ENCODE data around the gene FZD10. TPM values are rescaled to one million over a fixed set of nuclear protein-coding genes. Genes with fewer than 3 reads are reported as not detected.

FZD10 gene
- total and polyA plus RNA-seq, 2 of the 4 experiments (the other 2 are of a cell fraction): not detected

GRCh38 chr12:130136509-130137039, 25.7 kb upstream of the FZD10 start:
- dilution Hi-C loops (cut with HindIII; ENCODE audit: low sequenced_read_pairs, unreplicated experiment): no loop called here
- no peaks in the 10 kb centered on the region for H3K4me1 ChIP-seq (ENCODE audit: control insufficient read depth, insufficient read depth, low read length)
- H4K5ac ChIP-seq (ENCODE audit: low read depth, low read length): no peak overlapping the region
- H3K56ac ChIP-seq (ENCODE audit: extremely low read depth, insufficient read depth, low read length): no peak overlapping the region
- H3K18ac ChIP-seq (ENCODE audit: low read depth, low read length): no peak overlapping the region
- no peak overlapping the region for H2AK9ac ChIP-seq (replicated peaks; ENCODE audit: low read depth, low read length, poor library complexity)
- H2BK5ac ChIP-seq (ENCODE audit: low read depth, low read length, poor library complexity, severe bottlenecking): no peak overlapping the region
- no peak overlapping the region for H2AK5ac ChIP-seq (ENCODE audit: low read depth, low read length)
- H3K4me2 ChIP-seq (ENCODE audit: low read depth, low read length): no peak overlapping the region
- no peak overlapping the region for H2BK120ac ChIP-seq (ENCODE audit: low read depth, low read length)
- no peaks in the 10 kb centered on the region for H4K20me1 ChIP-seq (ENCODE audit: insufficient read depth, low read length)
- H3K27me3 ChIP-seq (ENCODE audit: control insufficient read depth, insufficient read depth, low read length): no peaks in the 10 kb centered on the region
- no peak overlapping the region for H3K23ac ChIP-seq (ENCODE audit: low read depth, low read length)
- H3K9me1 ChIP-seq (ENCODE audit: insufficient read depth, low read length): no peaks in the 10 kb centered on the region
- CTCF ChIA-PET: no interaction called here
- no peaks in the 10 kb centered on the region for H3K36me3 ChIP-seq (ENCODE audit: control insufficient read depth, insufficient read depth, low read length)
- no peak overlapping the region for H2BK20ac ChIP-seq (ENCODE audit: low read depth, low read length)
- H3K79me1 ChIP-seq (ENCODE audit: low read depth in 1 of 2, low read length in 2 of 2): no peaks in the 10 kb centered on the region
- DNase-seq: no peak
- no peak overlapping the region for H2BK15ac ChIP-seq (ENCODE audit: low read depth, low read length)
- no peak overlapping the region for H3K9ac ChIP-seq (ENCODE audit: low read depth, low read length)
- no peak overlapping the region for H3K14ac ChIP-seq (replicated peaks; ENCODE audit: low read depth, low read length)
- BruUV-seq (replicated peaks): no TSS peak
- POLR2A ChIA-PET (ENCODE audit: unreplicated experiment): no interaction called here
- intact Hi-C loops (cut with micrococcal nuclease): no loop called here
- TF ChIP-seq BHLHE40 (IDR thresholded peaks at IDR 0.05; ENCODE audit: low read depth, low read length) (no peak), SMC3 (IDR thresholded peaks at IDR 0.05; ENCODE audit: low read depth, low read length) (no peak), MAZ (IDR thresholded peaks at IDR 0.05; ENCODE audit: borderline replicate concordance, low read depth, low read length) (no peak), USF2 (IDR thresholded peaks at IDR 0.05; ENCODE audit: low read depth, low read length) (no peak), CEBPB (IDR thresholded peaks at IDR 0.05; ENCODE audit: low read depth, low read length) (no peak), RCOR1 (IDR thresholded peaks at IDR 0.05; ENCODE audit: insufficient replicate concordance, low read length) (no peak), RFX5 (IDR thresholded peaks at IDR 0.05; ENCODE audit: low read depth, low read length) (no peak), RAD21 (IDR thresholded peaks at IDR 0.05; ENCODE audit: low read length) (no peak), MAFK (IDR thresholded peaks at IDR 0.05; ENCODE audit: low read depth, low read length) (no peak), CTCF (conservative IDR thresholded peaks at IDR 0.05; ENCODE audit: low read depth, low read length) (no peak), FOS (IDR thresholded peaks at IDR 0.05; ENCODE audit: low read depth, low read length) (no peak), CHD1 (IDR thresholded peaks at IDR 0.05; ENCODE audit: low read depth, low read length) (no peak), NFE2L2 (IDR thresholded peaks at IDR 0.05; ENCODE audit: low read depth, low read length) (no peak), POLR2A (IDR thresholded peaks at IDR 0.05; ENCODE audit: low read depth, low read length) (no peak)
- 13% methylated on average over 4 of the region's 11 CpGs; no CpG with 5 or more reads in 1 of the 2 experiments for WGBS, 2 experiments (ENCODE audit: extremely low coverage in 2 of 2, insufficient read length in 1 of 2)
- no peak overlapping the region for H3K4me3 ChIP-seq (ENCODE audit: insufficient read depth, low read depth, low read length)
- peaks cover 66% of the 10 kb centered on the region for H3K9me3 ChIP-seq (ENCODE audit: control insufficient read depth, insufficient read depth, low read length)
- no peak for ATAC-seq (ENCODE audit: low read depth)
- no peak overlapping the region for H4K91ac ChIP-seq (ENCODE audit: insufficient read depth, low read depth, low read length)
- no peak overlapping the region for H3K27ac ChIP-seq (ENCODE audit: insufficient read depth, low read length)
- H3K4ac ChIP-seq (ENCODE audit: low read depth, low read length): no peak overlapping the region
- H4K8ac ChIP-seq (ENCODE audit: low read depth in 2 of 2, low read length in 2 of 2): no peak overlapping the region
- in situ Hi-C loops (cut with MboI; ENCODE audit: low sequenced_read_pairs): no loop called here
- H2AFZ ChIP-seq (replicated peaks; ENCODE audit: low read length, poor library complexity): no peak overlapping the region

Data from IMR-90 (cell line).